Iris pigment epithelial cell (primary cell): ENCODE data around the gene C20orf173.
A peak's percentile ranks its signal among the peaks of the same experiment; 100 is the strongest.
"Not testable (repeated sequence)": the region's sequence is repeated elsewhere in the genome, so short reads cannot be mapped to it uniquely, and the experiment has no call there.

ENCODE experiments used
- DNase-seq: peaks from one replicate; pipeline ENCODE4 v3.0.0-alpha.2; 2011; ENCODE audit warnings: low read depth

C20orf173 gene

GRCh38 chr20:35529552-35529951, at the start of gene C20orf173:
Gene C20orf173, minus strand, starts transcription at chr20:35529652. Its CDS starts 279 bp downstream, at chr20:35529373.
- DNase-seq = no peak

GRCh38 chr20:35579196-35579595, 49.7 kb upstream of the C20orf173 start:
- DNase-seq = no peak

GRCh38 chr20:35578469-35578868, 49.0 kb upstream of the C20orf173 start:
- no peak for DNase-seq

DNA sequence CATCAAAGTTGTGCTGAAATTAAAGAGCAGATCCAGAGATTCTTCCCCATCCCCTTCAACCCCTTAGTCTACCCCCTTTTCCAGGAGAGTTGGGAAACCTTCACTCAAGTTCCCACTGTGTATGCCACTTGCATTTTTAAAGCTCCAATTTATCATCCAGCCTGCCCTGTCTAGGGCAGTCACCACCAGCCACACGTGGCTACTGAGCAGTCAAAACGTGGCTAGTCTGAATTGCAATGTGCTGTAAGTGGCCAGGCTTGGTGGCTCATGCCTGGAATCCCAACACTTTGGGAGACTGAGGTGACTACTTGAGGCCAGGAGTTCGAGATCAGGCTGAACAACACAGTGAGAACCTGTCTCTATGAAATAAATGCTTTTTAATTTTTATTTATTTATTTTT, 47.4 kb upstream of the C20orf173 start:
- no peak for DNase-seq

DNA sequence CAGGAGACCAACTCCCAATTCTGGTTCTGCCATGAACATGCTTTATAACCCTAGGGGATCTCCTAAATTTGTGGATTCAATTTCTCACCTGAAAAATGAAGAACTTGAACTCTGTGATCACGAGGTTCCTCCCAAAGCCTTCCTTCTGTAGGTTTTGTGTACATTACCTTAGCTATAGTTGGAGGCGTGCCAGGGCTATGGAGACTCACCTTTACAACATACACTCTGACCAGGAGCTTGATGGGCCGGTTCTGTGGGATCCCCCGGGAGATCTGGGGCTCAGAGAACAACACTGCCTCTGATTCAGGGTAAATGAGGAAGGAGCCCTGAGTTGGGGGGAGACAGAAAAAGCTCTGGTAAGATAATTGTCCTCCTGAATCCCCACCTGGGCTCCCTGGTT, 46.5 kb upstream of the C20orf173 start:
- no peak for DNase-seq

- no peak for DNase-seq
Measured at GRCh38 chr20:35572838-35573237, 43.4 kb upstream of the C20orf173 start.

- DNase-seq = no peak
Measured at GRCh38 chr20:35571555-35571954, 42.1 kb upstream of the C20orf173 start.

DNA sequence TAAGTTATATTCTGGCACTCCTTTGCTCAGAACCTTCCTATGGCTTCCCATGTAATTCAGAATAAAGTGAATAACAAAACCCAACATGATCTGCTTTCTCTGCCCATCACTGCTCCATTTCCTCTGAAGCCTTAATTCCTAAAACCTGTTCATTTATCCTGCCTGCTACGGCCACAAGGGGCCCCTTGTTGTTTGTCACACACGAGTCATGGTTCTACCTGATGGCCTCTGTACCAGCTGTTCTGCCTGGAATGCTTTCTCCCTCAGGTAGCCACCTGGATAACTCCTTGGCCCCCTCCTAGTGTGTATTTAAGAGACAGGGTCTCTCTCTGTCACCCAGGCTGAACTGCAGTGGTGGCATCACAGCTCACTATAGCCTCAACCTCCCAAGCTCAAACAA, 39.2 kb upstream of the C20orf173 start:
- DNase-seq = no peak

- no peak for DNase-seq
Measured at GRCh38 chr20:35564905-35565304, 35.5 kb upstream of the C20orf173 start.

DNA sequence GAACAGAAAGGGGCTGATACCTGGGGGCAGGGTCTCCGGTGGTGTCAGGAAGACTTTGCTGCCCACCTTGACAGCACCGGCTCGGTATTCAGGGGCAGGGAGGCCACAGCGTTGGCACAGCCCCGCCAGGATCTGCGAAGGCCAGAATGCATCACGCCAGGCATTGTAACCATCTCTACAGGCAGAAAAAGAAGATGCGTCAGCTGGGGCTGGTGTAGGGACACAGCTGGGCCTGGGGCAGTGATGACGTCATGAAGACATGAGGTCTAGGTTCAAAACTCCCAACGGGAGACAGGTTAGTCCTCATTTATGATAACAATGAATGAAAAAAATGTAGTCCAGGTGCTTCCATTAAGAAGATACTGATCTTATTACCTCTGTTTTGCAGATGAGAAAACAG, 34.4 kb upstream of the C20orf173 start:
- DNase-seq = no peak

- no peak for DNase-seq
Measured at GRCh38 chr20:35562541-35563110, 33.2 kb upstream of the C20orf173 start.

- DNase-seq = no peak
Measured at GRCh38 chr20:35561671-35562070, 32.2 kb upstream of the C20orf173 start.

DNA sequence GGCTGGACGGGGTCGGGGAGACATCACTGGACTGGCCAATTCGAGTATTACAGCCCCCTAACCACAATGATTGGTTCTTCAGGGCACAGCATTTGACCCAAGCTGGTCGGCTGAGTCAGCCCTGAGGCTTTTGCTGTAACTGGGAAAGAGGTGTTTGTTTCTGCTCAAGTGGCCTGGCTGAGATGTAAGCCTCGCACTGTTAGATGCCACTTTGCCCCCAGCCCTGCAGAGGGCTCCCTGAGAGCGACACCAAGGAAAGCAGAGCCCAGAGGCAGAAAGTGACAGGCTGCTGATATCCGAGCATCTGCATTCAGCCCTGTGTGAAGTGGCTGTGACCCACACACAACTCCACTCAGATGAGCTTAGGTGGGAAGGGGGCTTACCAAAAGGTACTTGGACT, 31.8 kb upstream of the C20orf173 start:
- peak; percentile 59 for DNase-seq

DNA sequence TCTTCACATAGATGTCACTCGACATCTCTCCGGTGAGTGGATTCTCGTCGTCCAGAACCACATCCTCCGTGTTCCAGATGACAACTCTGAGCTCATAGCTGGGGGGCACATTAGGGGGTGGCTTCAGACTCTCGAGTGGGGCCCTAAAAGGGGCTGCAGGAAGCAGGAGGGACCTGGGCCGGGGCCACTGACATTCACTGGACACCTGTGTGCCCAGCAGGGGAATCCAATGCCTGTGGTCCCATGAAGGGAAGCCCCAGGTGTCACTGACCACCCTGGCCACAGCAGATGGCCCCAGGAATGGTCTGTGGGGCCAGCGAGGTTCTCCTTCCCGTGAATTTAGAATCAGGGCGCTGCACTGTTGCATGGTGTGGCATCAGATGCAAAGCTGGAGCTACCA, 31.1 kb upstream of the C20orf173 start:
- no peak for DNase-seq

DNA sequence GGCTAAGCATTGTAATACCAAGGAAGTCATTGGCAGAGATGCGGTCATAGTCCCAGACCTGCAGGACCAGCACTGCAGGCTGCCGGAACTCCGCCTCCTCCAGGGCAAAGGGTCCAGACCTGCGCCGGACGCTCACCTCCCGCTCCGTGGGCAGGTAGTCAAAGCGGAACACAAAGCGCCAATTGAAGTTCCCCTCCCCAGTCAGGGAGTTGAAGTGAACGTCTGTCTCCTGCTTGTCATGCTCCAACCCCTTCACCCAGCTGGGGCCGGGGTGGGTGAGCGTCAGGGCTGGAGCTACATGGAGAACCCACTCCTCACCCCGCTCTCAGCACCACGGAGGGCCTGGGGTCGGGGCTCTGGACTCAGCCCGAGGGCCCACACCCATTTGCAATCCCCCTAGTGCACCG, 30.7 kb upstream of the C20orf173 start:
- no peak for DNase-seq

DNA sequence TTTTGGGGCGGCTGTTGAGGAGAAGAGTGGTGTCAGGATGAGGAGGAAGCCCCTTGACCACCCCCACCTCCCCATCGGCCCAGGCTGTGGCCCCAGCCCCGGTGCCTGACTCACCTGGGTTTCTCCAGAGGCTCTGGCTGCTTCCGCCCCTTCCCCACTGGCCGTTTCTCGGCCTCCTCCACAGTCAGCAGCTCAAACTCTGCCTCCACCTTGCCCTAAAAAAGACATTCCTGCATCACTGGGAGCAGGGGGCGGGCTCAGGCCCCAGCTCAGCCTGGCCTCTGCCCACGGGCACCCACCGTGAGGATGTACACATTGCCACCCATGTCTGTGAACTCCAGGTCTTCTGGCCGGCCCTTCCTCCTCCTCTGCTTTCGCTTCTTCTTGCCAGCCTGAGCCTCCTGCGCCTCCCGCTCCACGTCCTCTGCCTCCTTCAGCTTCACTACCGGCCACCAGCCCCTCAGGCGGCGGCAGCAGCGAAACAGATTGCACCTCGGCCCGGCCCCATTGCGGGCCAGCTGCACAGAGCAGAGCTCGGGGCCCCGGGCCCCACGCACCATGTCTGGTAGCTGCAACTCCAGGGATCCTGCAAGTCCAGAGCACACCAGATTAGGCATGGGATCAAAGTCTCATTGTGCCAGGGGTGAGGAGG, 29.7 kb upstream of the C20orf173 start:
- no peak for DNase-seq

- DNase-seq = no peak
Measured at GRCh38 chr20:35558451-35558850, 29.0 kb upstream of the C20orf173 start.

DNA sequence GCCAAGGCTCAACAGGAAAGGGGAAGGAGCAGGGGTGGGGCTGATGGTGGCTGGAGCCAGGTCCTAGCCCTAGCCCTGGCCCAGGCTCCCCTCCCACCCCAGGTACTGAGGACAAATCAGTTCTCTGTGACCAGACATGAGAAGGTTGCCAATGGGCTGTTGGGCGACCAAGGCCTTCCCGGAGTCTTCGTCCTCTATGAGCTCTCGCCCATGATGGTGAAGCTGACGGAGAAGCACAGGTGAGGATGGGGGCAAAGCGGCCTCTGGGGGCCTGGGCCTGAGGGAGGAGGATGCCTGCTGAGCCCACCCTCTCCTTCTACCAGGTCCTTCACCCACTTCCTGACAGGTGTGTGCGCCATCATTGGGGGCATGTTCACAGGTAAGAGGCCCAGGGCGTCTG, 27.4 kb upstream of the C20orf173 start:
- no peak for DNase-seq

DNA sequence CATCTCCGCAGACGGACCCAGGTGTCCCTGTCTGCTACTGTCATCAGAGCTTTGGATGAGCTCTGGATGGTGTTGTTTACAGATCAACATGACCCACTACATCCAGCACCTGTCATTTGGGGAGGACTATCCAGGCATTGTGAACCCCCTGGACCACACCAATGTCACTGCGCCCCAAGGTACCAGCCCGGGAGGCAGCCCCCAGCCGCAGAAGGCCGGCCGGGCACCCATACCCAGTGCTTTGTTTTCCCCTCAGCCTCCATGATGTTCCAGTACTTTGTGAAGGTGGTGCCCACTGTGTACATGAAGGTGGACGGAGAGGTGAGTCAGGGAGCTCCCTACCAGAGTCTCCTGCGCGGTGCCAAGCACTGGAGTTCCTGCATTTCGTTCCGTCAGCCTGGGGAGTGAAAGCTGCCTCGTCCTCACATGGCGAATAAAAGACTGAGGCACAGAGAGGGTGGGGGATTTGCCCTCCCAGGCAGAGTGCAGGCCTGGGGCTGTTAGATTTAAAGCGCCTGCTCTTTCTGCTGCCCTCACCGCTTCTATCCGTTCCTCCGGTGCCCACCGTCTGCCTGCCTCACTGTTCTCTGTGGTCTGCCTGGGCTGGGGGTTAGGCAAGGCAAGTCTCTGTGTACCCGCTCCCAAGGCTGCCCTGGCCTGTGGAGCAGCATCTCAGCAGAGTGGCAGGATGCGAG, 26.6 kb upstream of the C20orf173 start:
- DNase-seq = no peak

DNA sequence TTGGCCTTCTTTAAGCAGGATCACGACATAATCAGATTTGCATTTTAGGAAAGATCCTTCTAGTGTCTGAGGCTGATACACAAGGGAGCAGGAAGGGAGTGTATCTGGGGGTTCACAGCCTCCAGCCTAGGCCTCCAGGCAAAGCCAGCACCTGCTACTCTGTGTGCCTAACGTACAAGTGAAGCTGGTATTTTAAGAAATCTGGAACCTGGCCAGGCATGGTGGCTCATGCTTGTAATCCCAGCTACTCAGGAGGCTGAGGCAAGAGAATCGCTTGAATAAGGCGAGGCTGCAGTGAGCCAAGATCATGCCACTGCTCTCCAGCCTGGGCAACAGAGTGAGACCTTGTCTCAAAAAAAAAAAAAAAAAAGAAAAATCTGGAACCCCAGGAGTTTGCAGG, 26.0 kb upstream of the C20orf173 start:
- DNase-seq = not testable (repeated sequence)

- no peak for DNase-seq
Measured at GRCh38 chr20:35552914-35553313, 23.5 kb upstream of the C20orf173 start.

- no peak for DNase-seq
Measured at GRCh38 chr20:35551503-35551902, 22.1 kb upstream of the C20orf173 start.

DNA sequence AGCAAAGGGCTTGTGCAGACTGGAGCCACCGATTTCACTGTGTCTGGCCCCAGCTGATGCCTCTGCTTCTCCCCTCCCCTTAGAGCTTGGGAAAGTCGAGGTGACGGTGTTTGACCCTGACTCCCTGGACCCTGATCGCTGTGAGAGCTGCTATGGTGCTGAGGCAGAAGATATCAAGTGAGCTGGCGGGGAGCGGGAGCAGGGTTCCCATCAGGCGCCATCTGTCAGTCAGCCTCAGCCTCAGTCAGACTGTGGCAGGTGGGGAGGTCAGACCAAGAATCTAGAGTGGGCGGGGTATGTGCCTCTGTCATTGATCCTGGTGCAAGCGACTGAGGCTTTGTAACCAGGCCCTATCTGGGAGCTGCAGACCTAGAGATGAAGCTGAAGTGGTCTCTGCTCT, 17.9 kb upstream of the C20orf173 start:
- no peak for DNase-seq

GRCh38 chr20:35546127-35546526, 16.7 kb upstream of the C20orf173 start:
- DNase-seq = no peak
